HG03558 (cell line): Measurements from ENCODE around the gene ALK.
"Not testable (repeated sequence)": the region's sequence is repeated elsewhere in the genome, so short reads cannot be mapped to it uniquely, and the experiment has no call there.

Experiments
- ATAC-seq: cut with Tn5 transposase; IDR thresholded peaks from one replicate; pipeline ENCODE4 v1.9.1; 2021; ENCODE audit warnings: moderate number of reproducible peaks; ENCODE audit not compliant: unreplicated experiment; ENCODE audit errors: extremely low read depth

The ALK gene

DNA sequence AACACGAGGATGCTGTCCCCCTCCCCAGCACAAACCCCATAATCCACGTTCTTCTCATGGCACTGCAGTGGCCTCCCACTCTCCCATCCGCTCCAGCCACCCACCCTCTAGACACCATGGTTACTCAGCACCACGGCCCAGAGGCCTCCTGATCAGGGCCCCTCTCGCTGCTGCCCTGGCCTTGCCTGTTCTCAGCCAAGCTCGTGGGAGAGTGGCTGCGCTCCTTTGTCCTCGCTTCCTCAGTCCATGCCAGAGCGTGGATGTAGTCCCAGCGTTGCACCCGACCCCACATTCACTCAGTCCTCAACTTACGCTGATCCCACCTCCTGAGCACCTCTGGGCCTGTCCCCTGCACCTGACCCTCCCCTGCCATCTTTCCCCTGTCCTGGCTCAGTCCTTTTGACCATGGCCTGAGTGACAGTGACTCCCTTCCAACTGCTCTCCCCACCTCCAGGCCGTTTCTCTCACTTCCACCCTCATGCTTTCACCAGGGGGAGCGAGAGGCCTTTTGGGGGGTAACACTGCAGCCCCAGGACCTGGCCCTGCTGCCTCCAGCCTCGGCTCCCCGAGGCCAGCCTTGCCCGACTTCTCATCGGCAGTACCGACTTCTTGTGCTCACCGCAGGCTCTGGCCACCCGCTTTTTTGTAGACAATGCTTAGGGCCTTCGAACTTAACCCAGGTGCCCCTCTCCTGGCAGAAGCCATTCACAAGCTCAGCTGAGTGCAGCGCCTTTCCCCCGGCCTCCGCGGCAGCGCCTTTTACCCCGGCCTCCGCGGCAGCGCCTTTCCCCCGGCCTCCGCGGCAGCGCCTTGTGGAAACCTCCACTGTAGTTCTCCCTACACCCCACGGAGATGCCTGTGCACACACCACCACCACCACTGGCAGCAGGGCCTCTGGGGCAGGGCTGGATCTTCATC is 674.7 kb downstream of the ALK start:
- no peak for ATAC-seq

DNA sequence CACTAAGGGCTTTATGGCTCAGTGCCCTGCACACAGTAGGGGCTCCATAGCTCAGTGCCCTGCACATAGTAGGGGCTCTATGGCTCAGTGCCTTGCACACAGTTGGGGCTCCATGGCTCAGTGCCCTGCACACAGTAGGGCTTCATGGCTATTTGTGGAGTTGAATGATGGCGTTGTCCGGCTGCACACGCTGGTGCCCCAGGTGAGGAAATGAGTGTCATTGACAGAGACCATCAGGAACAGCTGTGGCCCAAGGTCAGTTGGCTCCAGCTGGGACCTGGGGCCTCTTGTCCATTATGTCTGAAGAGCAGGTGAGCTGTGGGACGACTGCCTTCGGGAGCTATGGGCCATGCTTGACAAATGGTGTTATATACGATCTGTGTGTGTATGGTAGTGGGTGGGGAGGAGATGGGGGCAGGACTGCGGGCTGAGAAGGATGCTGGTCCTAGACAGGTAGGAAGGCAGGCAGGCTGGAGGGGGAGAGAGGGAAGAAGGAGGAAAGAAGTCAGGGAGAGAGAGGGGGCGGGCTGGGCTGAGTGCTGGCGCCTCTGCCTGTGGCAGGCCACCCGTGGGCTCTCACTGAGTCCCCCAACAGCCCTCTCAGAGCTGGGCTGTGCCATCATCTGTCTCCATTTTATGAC is 675.5 kb downstream of the ALK start:
- ATAC-seq: no peak

GRCh38 chr2:29245035-29245741 is 676.2 kb downstream of the ALK start:
- ATAC-seq: not testable (repeated sequence)

- no peak for ATAC-seq
Observed at GRCh38 chr2:29242621-29243375, 678.6 kb downstream of the ALK start.

DNA sequence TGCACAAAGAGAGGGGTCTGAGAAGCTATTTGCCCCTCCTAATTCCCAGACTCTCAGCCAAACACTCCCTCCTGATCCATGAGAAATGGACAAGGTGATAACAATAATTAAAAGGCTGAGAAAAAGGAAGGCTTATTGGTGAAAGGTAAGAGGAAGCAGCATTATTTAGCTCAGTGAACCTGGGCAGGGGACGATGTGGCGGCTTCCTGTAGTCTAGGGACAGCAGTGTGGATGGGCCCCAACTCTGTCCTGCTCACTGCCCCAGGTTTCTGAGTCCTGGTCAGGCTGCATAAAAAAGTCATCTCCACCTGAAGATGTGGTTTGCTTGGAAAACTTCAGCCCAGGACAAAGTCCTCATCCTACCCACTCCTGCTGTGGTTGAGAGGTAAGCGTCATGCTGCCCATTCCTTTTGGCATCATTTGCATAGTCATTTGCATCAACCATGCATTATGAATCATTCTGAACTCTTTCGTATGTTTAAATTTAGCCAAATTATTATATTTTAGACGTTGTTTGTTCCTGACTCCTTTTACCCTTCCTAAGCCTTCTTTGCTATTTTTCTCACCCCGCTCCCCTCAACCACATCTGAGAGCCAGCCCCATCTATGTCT is 679.3 kb downstream of the ALK start:
- ATAC-seq: no peak

GRCh38 chr2:29241341-29241740 is 680.0 kb downstream of the ALK start:
- no peak for ATAC-seq

- ATAC-seq: no peak
Observed at GRCh38 chr2:29240601-29241000, 680.8 kb downstream of the ALK start.

GRCh38 chr2:29239209-29239960 is 682.0 kb downstream of the ALK start:
- ATAC-seq: no peak

- ATAC-seq: no peak
Observed at GRCh38 chr2:29238497-29238896, 682.9 kb downstream of the ALK start.

GRCh38 chr2:29236074-29236473 is 685.3 kb downstream of the ALK start:
- no peak for ATAC-seq

GRCh38 chr2:29235411-29235810 is 686.0 kb downstream of the ALK start:
- no peak for ATAC-seq

DNA sequence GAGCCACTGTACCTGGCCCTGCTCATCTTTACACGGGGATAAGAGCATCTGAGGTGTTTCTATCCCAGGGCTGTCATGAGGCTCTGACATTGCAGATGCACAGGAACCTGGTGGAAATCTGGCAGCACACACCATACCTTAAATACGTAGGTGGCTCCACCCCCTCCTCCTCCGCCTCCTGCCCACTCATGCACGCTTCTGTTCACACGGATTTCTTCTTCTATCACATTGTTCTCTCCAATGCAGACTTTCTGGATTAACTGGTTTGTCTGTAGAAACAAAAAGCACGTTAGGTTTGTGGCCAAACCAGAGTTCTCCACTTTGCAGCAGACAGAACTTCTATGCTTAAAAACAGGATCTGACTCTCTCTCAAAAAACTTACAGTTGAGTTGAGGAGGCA is 688.0 kb downstream of the ALK start:
- no peak for ATAC-seq

DNA sequence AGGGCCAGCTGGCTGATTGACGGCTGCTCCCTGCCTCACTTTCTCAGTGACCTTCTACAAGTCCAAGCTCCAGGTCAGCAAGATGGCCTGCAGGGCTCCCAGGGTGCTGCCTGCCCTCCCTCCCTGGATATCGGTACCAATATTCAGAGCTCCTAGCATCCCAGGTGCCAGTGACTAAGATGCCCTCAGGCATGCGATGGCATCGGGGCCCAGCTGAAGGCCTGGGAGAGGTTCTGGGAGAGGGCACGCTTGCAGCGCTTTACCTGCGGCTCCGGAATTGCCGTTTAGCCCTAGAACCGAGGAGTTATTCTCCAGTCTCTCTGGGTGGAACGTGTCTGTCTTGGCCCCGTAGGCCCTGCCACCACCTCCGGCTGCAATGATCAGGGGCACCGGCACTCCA is 689.3 kb downstream of the ALK start:
- ATAC-seq: no peak

DNA sequence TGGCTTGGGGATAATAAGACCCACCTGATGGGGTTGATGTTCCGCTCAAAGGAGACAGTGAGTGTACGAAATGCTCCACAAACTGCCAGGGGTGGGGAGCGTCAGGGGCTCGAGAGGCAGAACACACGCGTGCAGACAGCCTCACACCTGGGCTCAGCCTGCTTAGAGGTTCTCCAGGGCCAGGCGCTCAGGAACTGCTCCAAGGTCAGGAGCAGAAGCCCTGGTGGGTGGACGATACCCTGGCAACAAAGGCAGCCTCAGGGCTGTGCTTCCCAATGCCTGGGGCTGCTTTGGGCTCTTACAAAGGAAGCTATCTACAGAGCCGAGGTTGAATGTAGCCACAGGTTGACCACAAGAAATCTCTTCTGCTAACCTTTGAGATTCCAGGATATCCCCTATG is 691.7 kb downstream of the ALK start:
- no peak for ATAC-seq

- no peak for ATAC-seq
Observed at GRCh38 chr2:29228947-29229346, 692.4 kb downstream of the ALK start.

- no peak for ATAC-seq
Observed at GRCh38 chr2:29227935-29228675, 693.3 kb downstream of the ALK start.

GRCh38 chr2:29226808-29227207 is 694.6 kb downstream of the ALK start:
- ATAC-seq: no peak

DNA sequence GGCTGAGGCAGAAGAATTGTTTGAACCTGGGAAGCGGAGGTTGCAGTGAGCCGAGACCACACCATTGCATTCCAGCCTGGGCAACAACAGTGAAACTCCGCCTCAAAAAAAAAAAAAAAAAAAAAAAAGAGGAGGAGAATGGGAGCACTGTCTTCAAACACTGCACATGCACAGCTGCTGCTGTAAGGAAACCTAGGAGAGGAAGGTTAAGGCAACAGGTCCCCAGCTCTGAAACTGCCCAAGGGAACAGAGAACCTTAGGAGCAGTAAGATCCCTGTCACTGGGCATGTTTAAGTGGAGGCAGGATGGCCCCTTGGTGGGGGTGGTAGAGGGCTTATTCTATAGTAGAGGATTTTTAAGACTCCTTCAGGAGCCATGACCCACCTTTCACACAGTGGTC is 695.0 kb downstream of the ALK start:
- no peak for ATAC-seq

DNA sequence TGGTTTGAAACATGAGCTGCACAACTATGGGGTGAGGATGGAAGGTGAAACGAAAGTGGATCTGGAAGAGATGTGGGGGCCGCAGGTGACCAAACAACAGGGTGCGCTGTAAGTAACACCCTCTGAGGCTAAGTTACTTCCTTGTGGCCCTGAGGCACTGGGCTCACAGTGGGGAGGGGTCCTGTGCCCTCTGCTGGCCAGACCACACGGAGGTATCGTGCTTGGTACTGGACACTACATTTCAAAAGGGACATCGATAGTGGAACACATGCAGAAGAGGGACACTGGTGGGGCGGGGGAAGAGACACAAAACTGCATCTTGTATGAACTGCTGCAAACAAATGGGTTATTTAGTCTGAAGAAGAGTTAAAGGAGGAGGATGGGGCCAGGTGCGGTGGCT is 695.6 kb downstream of the ALK start:
- no peak for ATAC-seq
